ENCODE measurements around the gene KLK8. TPM values are rescaled to one million over a fixed set of nuclear protein-coding genes. Genes with fewer than 3 reads are reported as not detected.

Gene KLK8
- total and polyA plus RNA-seq, 2 donors (not counting 1 experiment from before 2014, with no cell fraction given): not detected

GRCh38 chr19:50998686-50999085, 2.7 kb downstream of the KLK8 start:
- Mint-ChIP-seq H3K9me3 (ENCODE audit: insufficient read depth) (no peaks in the 10 kb centered on the region), H3K27me3 (peaks cover 28% of the 10 kb centered on the region), H3K27ac (no peak overlapping the region), H3K4me3 (no peak overlapping the region), H3K4me1 (no peaks in the 10 kb centered on the region)
- ChIA-PET POLR2A (no interaction called here), CTCF (no interaction called here)
- Histone ChIP-seq H3K4me2 (replicated peaks; ENCODE audit: low read depth, low read length, poor library complexity, severe bottlenecking) (no peak overlapping the region), H2AFZ (ENCODE audit: insufficient read depth, low read depth, low read length, poor library complexity, severe bottlenecking) (no peak overlapping the region), H3K9ac (ENCODE audit: low read length) (no peak overlapping the region), H3K4me1 (ENCODE audit: control insufficient read depth in 2 of 2, insufficient read depth in 2 of 2, low read length in 2 of 2) (no peaks in the 10 kb centered on the region), H3K27ac (ENCODE audit: low read length in 2 of 2) (no peak overlapping the region), H3K9me3 (ENCODE audit: control extremely low read depth in 1 of 3, control insufficient read depth in 2 of 3, insufficient read depth in 1 of 3, low read length in 2 of 3) (peaks cover 0 to 30% (median 3%) of the 10 kb centered on the region in 3 donors), H3K27me3 (replicated peaks in 1 of 4; ENCODE audit: control extremely low read depth in 1 of 4, control insufficient read depth in 3 of 4, insufficient read depth in 4 of 4, low read length in 3 of 4) (peaks cover 0 to 28% (median 2%) of the 10 kb centered on the region in 4 experiments), H4K20me1 (ENCODE audit: control insufficient read depth, insufficient read depth, low read length, poor library complexity, severe bottlenecking) (no peaks in the 10 kb centered on the region), H3K36me3 (replicated peaks in 1 of 2; ENCODE audit: control extremely low read depth in 1 of 2, control insufficient read depth in 1 of 2, extremely low read depth in 1 of 2, insufficient read depth in 2 of 2, low read length in 1 of 2) (no peaks in the 10 kb centered on the region), H3K4me3 (ENCODE audit: control extremely low read depth in 1 of 5, extremely low read depth in 1 of 5, insufficient read depth in 1 of 5, low read depth in 2 of 5, low read length in 4 of 5) (no peak overlapping the region), H3K79me2 (ENCODE audit: control insufficient read depth, insufficient read depth, low read length) (no peaks in the 10 kb centered on the region)
- intact Hi-C loops (cut with micrococcal nuclease): no loop called here
- ATAC-seq (ENCODE audit: low read depth): no peak
- 96% methylated on average over 4 of the region's 4 CpGs for WGBS (ENCODE audit: insufficient coverage)
- no peak for TF ChIP-seq CTCF (IDR thresholded peaks at IDR 0.05)
- no peak for TF ChIP-seq EZH2 (IDR thresholded peaks at IDR 0.05; ENCODE audit: borderline replicate concordance, insufficient read depth, low read depth, low read length, poor library complexity, severe bottlenecking)
- DNase-seq: no peak

- Histone ChIP-seq H3K79me2 (ENCODE audit: control insufficient read depth, insufficient read depth, low read length) (no peaks in the 10 kb centered on the region), H3K4me2 (replicated peaks; ENCODE audit: low read depth, low read length, poor library complexity, severe bottlenecking) (no peak overlapping the region), H3K27me3 (replicated peaks in 1 of 4; ENCODE audit: control extremely low read depth in 1 of 4, control insufficient read depth in 3 of 4, insufficient read depth in 4 of 4, low read length in 3 of 4) (peaks cover 0 to 26% (median 2%) of the 10 kb centered on the region in 4 experiments), H2AFZ (ENCODE audit: insufficient read depth, low read depth, low read length, poor library complexity, severe bottlenecking) (no peak overlapping the region), H3K9ac (ENCODE audit: low read length) (no peak overlapping the region), H4K20me1 (ENCODE audit: control insufficient read depth, insufficient read depth, low read length, poor library complexity, severe bottlenecking) (no peaks in the 10 kb centered on the region), H3K4me3 (ENCODE audit: control extremely low read depth in 1 of 5, extremely low read depth in 1 of 5, insufficient read depth in 1 of 5, low read depth in 2 of 5, low read length in 4 of 5) (no peak overlapping the region), H3K9me3 (ENCODE audit: control extremely low read depth in 1 of 3, control insufficient read depth in 2 of 3, insufficient read depth in 1 of 3, low read length in 2 of 3) (peaks cover 0 to 26% (median 3%) of the 10 kb centered on the region in 3 donors), H3K27ac (ENCODE audit: low read length in 2 of 2) (no peak overlapping the region), H3K4me1 (ENCODE audit: control insufficient read depth in 2 of 2, insufficient read depth in 2 of 2, low read length in 2 of 2) (no peaks in the 10 kb centered on the region), H3K36me3 (replicated peaks in 1 of 2; ENCODE audit: control extremely low read depth in 1 of 2, control insufficient read depth in 1 of 2, extremely low read depth in 1 of 2, insufficient read depth in 2 of 2, low read length in 1 of 2) (no peaks in the 10 kb centered on the region)
- Mint-ChIP-seq H3K4me1 (no peaks in the 10 kb centered on the region), H3K9me3 (ENCODE audit: insufficient read depth) (no peaks in the 10 kb centered on the region), H3K4me3 (no peak overlapping the region), H3K27ac (no peak overlapping the region), H3K27me3 (peaks cover 27% of the 10 kb centered on the region)
- intact Hi-C loops (cut with micrococcal nuclease): no loop called here
- CTCF ChIA-PET: no interaction called here
- POLR2A ChIA-PET: no interaction called here
- no peak for DNase-seq
- no peak for ATAC-seq (ENCODE audit: low read depth)
- TF ChIP-seq EZH2 (IDR thresholded peaks at IDR 0.05; ENCODE audit: borderline replicate concordance, insufficient read depth, low read depth, low read length, poor library complexity, severe bottlenecking) (no peak), CTCF (IDR thresholded peaks at IDR 0.05) (no peak)
- WGBS (ENCODE audit: insufficient coverage): 63% methylated on average over 1 of the region's 5 CpGs
These were observed 3.3 kb downstream of the KLK8 start for GRCh38 chr19:50998061-50998460.
